Motor neuron (in vitro differentiated cells): ENCODE results near the gene PPWD1. TPM values are rescaled to one million over a fixed set of nuclear protein-coding genes. Genes with fewer than 3 reads are reported as not detected.

Experiments used
- ATAC-seq, 8 experiments: fragments of 200-7000 bp; cut with Tn5 transposase; replicated peaks in 6 of 8; 2 replicates each; pipeline ENCODE4 v1.8.0; 2021; ENCODE audit warnings: mild to moderate bottlenecking in 8 of 8, moderate library complexity in 8 of 8
- H3K27ac ChIP-seq, 2 donors: fragments of 250-450 bp; sonication (Bioruptor Pico); 2 replicates each; pipeline ENCODE4 v1.9.0; 2021; ENCODE audit warnings: antibody characterized with exemption in 2 of 2, mild to moderate bottlenecking in 2 of 2, moderate library complexity in 1 of 2
- H3K4me1 ChIP-seq, 2 donors: fragments of 250-450 bp; sonication (Bioruptor Pico); replicated peaks in 1 of 2; 2 replicates each; pipeline ENCODE4 v1.6.1; 2021; ENCODE audit warnings: antibody characterized with exemption in 2 of 2, mild to moderate bottlenecking in 2 of 2, moderate library complexity in 1 of 2
- H3K4me3 ChIP-seq, 5 donors: fragments of 250-450 bp; sonication (Bioruptor Pico); 2 replicates each; pipeline ENCODE4 v1.9.0; 2021; ENCODE audit warnings: antibody characterized with exemption in 5 of 5, mild to moderate bottlenecking in 5 of 5, moderate library complexity in 4 of 5
- WGBS, 10 experiments: fragments of 450-650 bp; shearing (Covaris generic); methylation state at CpG; one replicate each; pipeline ENCODE4 v1.0.0; 2022; 5-methylcytosine and 5-hydroxymethylcytosine counted together
- in situ Hi-C, 9 experiments: fragments of 400-800 bp; cut with MboI; loops; one replicate each; pipeline ENCODE4 v1.15.0; 2021; ENCODE audit warnings: low sequenced_read_pairs in 9 of 9, low pct_unique_long_range_greater_than_20kb in 2 of 9; ENCODE audit not compliant: unreplicated experiment in 9 of 9
- total RNA-seq, 8 experiments: library from RNA; unstranded; fragments of 300-600 nt; gene quantifications; 2 replicates each; pipeline versions ENCODE4 v1.2.3 to v1.2.4, GENCODE V29; 2022

The PPWD1 gene
- total RNA-seq, 8 experiments from 2014 or later, result 29.0 to 63.6 (median 40.0) TPM

DNA sequence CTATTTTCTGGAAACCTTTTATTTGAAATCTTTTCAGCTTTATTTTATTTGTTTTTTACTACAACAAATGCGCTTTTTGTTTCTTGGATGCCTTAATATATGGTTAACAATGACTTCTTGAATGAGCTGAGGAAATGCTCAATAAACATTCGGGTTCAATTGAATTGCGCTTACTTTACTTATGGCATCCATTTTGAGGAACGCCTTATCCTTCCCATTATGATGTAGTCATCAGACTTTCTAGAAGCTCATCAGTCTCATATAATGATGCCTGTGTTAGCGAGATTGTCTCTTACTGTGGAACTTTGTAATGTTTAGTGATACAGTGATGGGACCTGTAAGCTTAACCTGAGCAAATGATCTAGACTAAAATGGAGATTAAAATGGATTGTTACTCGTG lies 62.6 kb downstream of the PPWD1 start:
- no peak for ATAC-seq
- Histone ChIP-seq H3K4me1 (peaks cover 7 to 15% of the 10 kb centered on the region in 2 donors), H3K4me3 (peak overlapping the region; percentile 53 to 90 (median 88)), H3K27ac (no peak overlapping the region)
- in situ Hi-C loops, result no loop called here
- WGBS, 10 experiments, result 34 to 85% (median 49%) methylated on average over 3 to 6 of the region's 6 CpGs

DNA sequence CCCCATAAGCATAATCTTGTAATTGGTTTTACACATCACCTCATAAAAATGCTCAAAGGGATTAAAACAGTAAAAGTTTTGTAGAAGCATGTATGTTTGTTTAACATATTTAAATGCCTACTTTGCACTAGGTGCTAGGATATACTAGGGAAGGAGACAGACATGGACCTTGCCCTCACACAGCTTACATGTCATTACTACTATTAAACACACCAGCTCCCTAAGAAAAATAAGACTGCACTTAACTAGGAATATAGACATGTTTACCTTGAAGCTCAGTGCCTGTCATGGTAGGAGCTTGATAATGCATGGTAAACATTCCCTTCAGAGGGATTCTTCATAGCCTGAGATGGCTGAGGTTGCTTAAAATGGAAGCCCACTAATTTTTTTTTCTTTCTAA lies 67.9 kb downstream of the PPWD1 start:
- no peak for ATAC-seq
- in situ Hi-C loops, result no loop called here
- no peak overlapping the region for H3K4me3 ChIP-seq
- no peak overlapping the region for H3K27ac ChIP-seq
- H3K4me1 ChIP-seq, result peaks cover 0 to 3% of the 10 kb centered on the region in 2 donors

Other genes with a start within 250 kb of the PPWD1 start
- gene ADAMTS6, start 81.4 kb upstream of the PPWD1 start, total RNA-seq, result 1 to 10 TPM in 7 of 8 experiments, under 1 TPM in 1; 0.80 to 5.1 (median 3.4) TPM
- gene CENPK, start 128 bp upstream of the PPWD1 start, total RNA-seq, result 10 to 100 TPM in 3 of 8 experiments, 1 to 10 TPM in 5; 1.1 to 28.0 (median 5.0) TPM
- gene TRIM23, start 61.0 kb downstream of the PPWD1 start, total RNA-seq, result 10 to 100 TPM; 14.2 to 32.9 (median 21.5) TPM
- gene SHLD3, start 61.7 kb downstream of the PPWD1 start, total RNA-seq, result 1 to 10 TPM; 3.0 to 8.0 (median 5.0) TPM
- gene TRAPPC13, start 61.7 kb downstream of the PPWD1 start, total RNA-seq, result 10 to 100 TPM; 23.4 to 29.7 (median 26.9) TPM
- 10 to 100 TPM in 5 of 8 experiments, 1 to 10 TPM in 3; 2.8 to 35.3 (median 13.4) TPM for gene SGTB, start 158.8 kb downstream of the PPWD1 start, total RNA-seq
- gene NLN, start 158.9 kb downstream of the PPWD1 start, total RNA-seq, result 10 to 100 TPM in 7 of 8 experiments, 1 to 10 TPM in 1; 9.2 to 24.6 (median 21.3) TPM